Measurements from ENCODE around the gene RBM33. TPM values are rescaled to one million over a fixed set of nuclear protein-coding genes. Genes with fewer than 3 reads are reported as not detected.

RBM33 gene
- total and polyA plus RNA-seq, 2 of the 13 experiments (the other 11 are each of a cell fraction or from before 2014, with no cell fraction given), result 12.4 to 28.9 TPM

- TF ChIP-seq, protein P1, sequence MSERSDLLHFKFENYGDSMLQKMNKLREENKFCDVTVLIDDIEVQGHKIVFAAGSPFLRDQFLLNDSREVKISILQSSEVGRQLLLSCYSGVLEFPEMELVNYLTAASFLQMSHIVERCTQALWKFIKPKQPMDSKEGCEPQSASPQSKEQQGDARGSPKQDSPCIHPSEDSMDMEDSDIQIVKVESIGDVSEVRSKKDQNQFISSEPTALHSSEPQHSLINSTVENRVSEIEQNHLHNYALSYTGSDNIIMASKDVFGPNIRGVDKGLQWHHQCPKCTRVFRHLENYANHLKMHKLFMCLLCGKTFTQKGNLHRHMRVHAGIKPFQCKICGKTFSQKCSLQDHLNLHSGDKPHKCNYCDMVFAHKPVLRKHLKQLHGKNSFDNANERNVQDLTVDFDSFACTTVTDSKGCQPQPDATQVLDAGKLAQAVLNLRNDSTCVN (CRISPR knock-in tag; IDR thresholded peaks at IDR 0.05; ENCODE audit: borderline replicate concordance), result no peak
- no peak for TF ChIP-seq ZNF501 (CRISPR knock-in tag; IDR thresholded peaks at IDR 0.05)
Measured at GRCh38 chr7:155698633-155699032, 54.2 kb downstream of the RBM33 start (continued).

- Histone ChIP-seq H3K4me2 (ENCODE audit: low read depth, low read length) (no peak overlapping the region), H3K4me3 (replicated peaks in 1 of 3; ENCODE audit: insufficient read depth in 1 of 3, low read depth in 2 of 3, low read length in 3 of 3) (no peak overlapping the region), H3K36me3 (replicated peaks in 1 of 2; ENCODE audit: control insufficient read depth in 1 of 2, insufficient read depth in 2 of 2, low read length in 2 of 2) (peaks cover 12 to 56% of the 10 kb centered on the region in 2 experiments), H3K27me3 (ENCODE audit: control insufficient read depth in 1 of 2, insufficient read depth in 2 of 2, low read length in 2 of 2) (no peaks in the 10 kb centered on the region), H4K20me1 (ENCODE audit: insufficient read depth, low read length) (peaks cover 27% of the 10 kb centered on the region), H3K79me2 (ENCODE audit: insufficient read depth, low read length) (peaks cover 61% of the 10 kb centered on the region), H3K27ac (ENCODE audit: extremely low read length, insufficient read depth, low read length) (no peak overlapping the region), H2AFZ (ENCODE audit: low read length) (no peak overlapping the region), H3K4me1 (ENCODE audit: insufficient read depth, low read length) (peaks cover 23% of the 10 kb centered on the region), H3K9ac (ENCODE audit: insufficient read depth, low read depth, low read length) (no peak overlapping the region), H3K9me3 (ENCODE audit: low read length) (no peaks in the 10 kb centered on the region)
- no TSS peak for BruUV-seq (replicated peaks)
- ChIA-PET CTCF (ENCODE audit: low intra/inter-chr PET ratio, low total read pairs) (no interaction called here), POLR2A (no interaction called here)
- intact Hi-C loops (cut with micrococcal nuclease; ENCODE audit: unreplicated experiment), result no loop called here
- FAIRE-seq, result no peak
- no peak for ATAC-seq
- DNase-seq (ENCODE audit: low spot score), result no peak
- in situ Hi-C loops (cut with HindIII; ENCODE audit: extremely low pct_ligation_motif_present, low pct_unique_long_range_greater_than_20kb), result no loop called here
- 95% methylated on average over 7 of the region's 7 CpGs for WGBS (ENCODE audit: low lambda C conversion rate)
- TF ChIP-seq, protein P2, sequence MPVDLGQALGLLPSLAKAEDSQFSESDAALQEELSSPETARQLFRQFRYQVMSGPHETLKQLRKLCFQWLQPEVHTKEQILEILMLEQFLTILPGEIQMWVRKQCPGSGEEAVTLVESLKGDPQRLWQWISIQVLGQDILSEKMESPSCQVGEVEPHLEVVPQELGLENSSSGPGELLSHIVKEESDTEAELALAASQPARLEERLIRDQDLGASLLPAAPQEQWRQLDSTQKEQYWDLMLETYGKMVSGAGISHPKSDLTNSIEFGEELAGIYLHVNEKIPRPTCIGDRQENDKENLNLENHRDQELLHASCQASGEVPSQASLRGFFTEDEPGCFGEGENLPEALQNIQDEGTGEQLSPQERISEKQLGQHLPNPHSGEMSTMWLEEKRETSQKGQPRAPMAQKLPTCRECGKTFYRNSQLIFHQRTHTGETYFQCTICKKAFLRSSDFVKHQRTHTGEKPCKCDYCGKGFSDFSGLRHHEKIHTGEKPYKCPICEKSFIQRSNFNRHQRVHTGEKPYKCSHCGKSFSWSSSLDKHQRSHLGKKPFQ (CRISPR knock-in tag; IDR thresholded peaks at IDR 0.05; ENCODE audit: insufficient replicate concordance), result no peak
- TF ChIP-seq, protein P3, sequence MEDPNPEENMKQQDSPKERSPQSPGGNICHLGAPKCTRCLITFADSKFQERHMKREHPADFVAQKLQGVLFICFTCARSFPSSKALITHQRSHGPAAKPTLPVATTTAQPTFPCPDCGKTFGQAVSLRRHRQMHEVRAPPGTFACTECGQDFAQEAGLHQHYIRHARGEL (CRISPR knock-in tag; IDR thresholded peaks at IDR 0.05), result no peak
- TF ChIP-seq TAF15 (IDR thresholded peaks at IDR 0.05; ENCODE audit: low read depth, low read length, poor library complexity, severe bottlenecking) (no peak), KLF12 (CRISPR knock-in tag; IDR thresholded peaks at IDR 0.05; ENCODE audit: borderline replicate concordance) (no peak), JARID2 (CRISPR knock-in tag; IDR thresholded peaks at IDR 0.05; ENCODE audit: insufficient replicate concordance) (no peak), ETV5 (CRISPR knock-in tag; IDR thresholded peaks at IDR 0.05; ENCODE audit: borderline replicate concordance) (no peak), ZNF24 (IDR thresholded peaks at IDR 0.05) (no peak), FOXP1 (IDR thresholded peaks at IDR 0.05) (no peak), FOXP1 (CRISPR knock-in tag; IDR thresholded peaks at IDR 0.05) (no peak), ZBTB42 (CRISPR knock-in tag; IDR thresholded peaks at IDR 0.05) (no peak)
- TF ChIP-seq, protein P4, sequence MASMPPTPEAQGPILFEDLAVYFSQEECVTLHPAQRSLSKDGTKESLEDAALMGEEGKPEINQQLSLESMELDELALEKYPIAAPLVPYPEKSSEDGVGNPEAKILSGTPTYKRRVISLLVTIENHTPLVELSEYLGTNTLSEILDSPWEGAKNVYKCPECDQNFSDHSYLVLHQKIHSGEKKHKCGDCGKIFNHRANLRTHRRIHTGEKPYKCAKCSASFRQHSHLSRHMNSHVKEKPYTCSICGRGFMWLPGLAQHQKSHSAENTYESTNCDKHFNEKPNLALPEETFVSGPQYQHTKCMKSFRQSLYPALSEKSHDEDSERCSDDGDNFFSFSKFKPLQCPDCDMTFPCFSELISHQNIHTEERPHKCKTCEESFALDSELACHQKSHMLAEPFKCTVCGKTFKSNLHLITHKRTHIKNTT (CRISPR knock-in tag; IDR thresholded peaks at IDR 0.05), result no peak
- TF ChIP-seq, protein P5, sequence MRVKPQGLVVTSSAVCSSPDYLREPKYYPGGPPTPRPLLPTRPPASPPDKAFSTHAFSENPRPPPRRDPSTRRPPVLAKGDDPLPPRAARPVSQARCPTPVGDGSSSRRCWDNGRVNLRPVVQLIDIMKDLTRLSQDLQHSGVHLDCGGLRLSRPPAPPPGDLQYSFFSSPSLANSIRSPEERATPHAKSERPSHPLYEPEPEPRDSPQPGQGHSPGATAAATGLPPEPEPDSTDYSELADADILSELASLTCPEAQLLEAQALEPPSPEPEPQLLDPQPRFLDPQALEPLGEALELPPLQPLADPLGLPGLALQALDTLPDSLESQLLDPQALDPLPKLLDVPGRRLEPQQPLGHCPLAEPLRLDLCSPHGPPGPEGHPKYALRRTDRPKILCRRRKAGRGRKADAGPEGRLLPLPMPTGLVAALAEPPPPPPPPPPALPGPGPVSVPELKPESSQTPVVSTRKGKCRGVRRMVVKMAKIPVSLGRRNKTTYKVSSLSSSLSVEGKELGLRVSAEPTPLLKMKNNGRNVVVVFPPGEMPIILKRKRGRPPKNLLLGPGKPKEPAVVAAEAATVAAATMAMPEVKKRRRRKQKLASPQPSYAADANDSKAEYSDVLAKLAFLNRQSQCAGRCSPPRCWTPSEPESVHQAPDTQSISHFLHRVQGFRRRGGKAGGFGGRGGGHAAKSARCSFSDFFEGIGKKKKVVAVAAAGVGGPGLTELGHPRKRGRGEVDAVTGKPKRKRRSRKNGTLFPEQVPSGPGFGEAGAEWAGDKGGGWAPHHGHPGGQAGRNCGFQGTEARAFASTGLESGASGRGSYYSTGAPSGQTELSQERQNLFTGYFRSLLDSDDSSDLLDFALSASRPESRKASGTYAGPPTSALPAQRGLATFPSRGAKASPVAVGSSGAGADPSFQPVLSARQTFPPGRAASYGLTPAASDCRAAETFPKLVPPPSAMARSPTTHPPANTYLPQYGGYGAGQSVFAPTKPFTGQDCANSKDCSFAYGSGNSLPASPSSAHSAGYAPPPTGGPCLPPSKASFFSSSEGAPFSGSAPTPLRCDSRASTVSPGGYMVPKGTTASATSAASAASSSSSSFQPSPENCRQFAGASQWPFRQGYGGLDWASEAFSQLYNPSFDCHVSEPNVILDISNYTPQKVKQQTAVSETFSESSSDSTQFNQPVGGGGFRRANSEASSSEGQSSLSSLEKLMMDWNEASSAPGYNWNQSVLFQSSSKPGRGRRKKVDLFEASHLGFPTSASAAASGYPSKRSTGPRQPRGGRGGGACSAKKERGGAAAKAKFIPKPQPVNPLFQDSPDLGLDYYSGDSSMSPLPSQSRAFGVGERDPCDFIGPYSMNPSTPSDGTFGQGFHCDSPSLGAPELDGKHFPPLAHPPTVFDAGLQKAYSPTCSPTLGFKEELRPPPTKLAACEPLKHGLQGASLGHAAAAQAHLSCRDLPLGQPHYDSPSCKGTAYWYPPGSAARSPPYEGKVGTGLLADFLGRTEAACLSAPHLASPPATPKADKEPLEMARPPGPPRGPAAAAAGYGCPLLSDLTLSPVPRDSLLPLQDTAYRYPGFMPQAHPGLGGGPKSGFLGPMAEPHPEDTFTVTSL (CRISPR knock-in tag; IDR thresholded peaks at IDR 0.05; ENCODE audit: borderline replicate concordance), result no peak
Measured at GRCh38 chr7:155699180-155699579, 54.7 kb downstream of the RBM33 start.
